ENCODE measurements around the gene RRM2.

The RRM2 gene

DNA sequence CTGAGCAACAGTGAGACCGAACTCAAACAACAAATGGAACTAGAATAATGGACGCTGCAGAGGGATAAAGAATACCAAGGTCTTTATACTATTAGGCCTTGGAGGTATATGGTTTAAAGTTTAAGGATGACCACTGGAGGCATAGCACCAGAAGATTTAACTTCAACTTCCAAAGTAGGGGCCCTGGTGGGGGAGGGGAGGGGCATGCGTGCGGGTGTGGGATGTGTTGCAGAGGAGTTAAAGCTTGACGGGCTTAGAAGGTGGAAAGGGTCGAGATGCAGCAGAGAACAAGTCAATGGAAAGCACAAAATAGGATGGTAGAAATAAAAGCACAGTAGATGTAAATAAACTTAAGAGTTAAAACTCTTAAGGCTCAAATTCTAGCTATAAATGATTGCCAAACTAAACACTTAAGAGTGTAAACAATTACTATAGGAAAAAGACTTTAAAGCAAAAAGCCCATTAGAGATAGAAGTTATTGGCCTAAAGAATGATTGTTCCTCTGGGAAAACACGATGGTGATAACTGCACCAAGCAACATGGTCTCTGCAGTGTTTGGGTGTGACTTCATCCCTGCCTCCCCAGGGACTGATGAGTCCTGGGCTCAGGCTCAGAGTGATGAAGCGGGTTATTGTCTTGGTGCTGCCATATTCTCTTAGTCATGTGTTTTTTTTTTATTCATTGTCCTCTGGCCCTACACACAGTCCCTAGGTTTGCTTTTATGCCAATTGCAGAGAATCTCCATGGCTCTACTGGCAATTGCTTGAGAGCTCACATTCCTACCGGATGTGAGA, 13.0 kb downstream of the RRM2 start:
- TF ChIP-seq, protein P1, sequence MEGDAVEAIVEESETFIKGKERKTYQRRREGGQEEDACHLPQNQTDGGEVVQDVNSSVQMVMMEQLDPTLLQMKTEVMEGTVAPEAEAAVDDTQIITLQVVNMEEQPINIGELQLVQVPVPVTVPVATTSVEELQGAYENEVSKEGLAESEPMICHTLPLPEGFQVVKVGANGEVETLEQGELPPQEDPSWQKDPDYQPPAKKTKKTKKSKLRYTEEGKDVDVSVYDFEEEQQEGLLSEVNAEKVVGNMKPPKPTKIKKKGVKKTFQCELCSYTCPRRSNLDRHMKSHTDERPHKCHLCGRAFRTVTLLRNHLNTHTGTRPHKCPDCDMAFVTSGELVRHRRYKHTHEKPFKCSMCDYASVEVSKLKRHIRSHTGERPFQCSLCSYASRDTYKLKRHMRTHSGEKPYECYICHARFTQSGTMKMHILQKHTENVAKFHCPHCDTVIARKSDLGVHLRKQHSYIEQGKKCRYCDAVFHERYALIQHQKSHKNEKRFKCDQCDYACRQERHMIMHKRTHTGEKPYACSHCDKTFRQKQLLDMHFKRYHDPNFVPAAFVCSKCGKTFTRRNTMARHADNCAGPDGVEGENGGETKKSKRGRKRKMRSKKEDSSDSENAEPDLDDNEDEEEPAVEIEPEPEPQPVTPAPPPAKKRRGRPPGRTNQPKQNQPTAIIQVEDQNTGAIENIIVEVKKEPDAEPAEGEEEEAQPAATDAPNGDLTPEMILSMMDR (IDR thresholded peaks at IDR 0.05; ENCODE audit: low read depth, low read length) = no peak
- no peak for DNase-seq (ENCODE audit: extremely low read depth, low read depth)

DNA sequence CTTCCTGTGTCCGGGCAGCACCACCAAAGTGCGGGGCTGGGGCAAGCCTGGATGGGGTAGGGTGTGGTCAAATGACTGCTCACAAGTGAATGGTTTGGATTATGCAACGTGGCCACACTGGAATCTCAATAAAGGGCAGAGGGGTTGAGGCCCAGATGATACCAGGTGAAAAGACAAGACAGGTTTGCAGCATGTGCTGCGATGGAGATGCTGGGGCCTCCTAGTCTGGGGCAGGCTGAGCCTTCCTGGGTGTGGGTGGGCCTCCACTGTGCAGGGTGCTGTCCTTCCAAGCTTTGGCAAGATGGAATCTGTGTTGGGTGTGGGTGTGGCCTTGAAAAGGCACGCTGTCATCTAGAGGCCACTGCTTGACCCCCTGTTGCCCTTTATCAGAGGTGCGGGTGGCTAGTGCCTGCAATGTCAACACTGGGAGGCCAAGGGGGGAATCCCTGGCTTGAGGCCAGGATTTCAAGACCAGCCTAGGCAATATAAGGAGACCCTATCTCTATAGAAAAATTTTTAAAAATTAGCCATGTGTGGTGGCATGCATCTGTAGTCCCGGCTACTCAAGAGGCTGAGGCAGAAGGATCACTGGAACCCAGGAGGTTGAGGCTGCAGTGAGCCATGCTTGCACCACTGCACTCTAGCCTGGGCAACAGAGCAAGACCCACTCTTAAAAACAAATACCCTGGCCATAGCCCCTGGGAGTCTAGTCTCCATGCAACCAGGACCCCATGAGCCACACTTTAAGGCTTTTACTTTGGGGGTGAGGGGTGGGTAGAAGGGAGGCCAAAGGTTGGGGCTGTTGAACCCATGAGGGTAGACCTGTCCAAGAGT, 13.8 kb downstream of the RRM2 start:
- DNase-seq (ENCODE audit: extremely low read depth, low read depth) = no peak
- TF ChIP-seq, protein P1 (IDR thresholded peaks at IDR 0.05; ENCODE audit: low read depth, low read length) = no peak

DNA sequence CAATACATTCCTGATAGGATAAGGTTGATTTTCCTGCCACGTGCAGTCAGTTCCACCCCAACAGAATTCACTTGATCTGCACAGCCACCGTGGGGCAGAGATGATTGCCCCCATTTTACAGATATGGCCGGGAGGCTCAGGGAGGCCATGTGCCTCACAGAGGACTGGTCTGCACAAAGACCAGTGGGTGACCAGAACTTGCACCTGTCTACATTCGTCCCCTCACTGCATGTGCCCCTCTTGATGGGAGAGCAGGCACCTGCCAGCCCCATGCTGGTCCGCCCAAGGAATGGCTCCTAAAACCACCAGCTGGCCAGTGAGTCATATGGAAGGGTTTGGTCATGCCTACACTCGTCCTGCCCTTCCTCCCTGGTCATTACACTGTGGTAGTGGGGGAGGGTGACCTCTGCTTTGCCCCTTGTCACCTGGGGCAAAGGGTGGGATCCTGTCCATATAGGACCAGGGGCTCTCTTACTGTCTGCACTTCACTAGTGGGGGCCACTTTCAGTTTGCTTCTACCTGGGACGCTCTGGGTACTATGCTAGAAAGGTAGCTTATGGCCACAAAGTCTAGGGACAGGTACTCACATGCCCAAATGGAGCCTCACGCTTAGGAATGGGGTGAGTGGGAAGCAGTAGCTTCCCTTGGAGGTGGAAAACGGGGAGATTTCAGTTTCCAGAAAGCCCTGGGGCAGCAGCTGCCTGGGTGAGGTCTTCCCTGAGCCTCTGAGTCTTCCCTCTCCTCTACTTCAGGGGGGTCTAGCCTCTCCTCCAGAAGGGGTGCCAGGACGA, 14.7 kb downstream of the RRM2 start:
- DNase-seq (ENCODE audit: extremely low read depth, low read depth) = no peak
- TF ChIP-seq, protein P1 (IDR thresholded peaks at IDR 0.05; ENCODE audit: low read depth, low read length) = no peak

DNA sequence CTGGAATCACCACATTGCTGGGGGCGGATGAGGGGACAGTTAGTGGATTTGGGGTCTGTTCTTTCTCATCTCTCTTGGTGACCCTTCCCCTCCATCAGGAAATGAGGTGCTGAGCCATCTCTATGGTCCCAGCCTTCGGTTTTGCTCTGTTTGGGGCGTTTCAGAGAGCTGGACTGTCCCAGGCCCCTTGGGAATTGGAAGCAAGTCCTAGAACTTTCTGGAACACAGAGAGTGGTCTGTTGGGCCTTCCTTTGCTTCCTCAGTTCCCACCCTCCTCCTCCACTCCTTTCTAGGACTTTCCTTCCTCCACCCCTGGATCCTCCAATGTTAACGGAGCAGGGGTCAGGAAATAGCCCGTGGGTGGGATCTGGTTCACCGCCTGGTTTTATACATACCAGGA, 17.0 kb downstream of the RRM2 start:
- TF ChIP-seq, protein P1 (IDR thresholded peaks at IDR 0.05; ENCODE audit: low read depth, low read length) = no peak
- no peak for DNase-seq (ENCODE audit: extremely low read depth, low read depth)

DNA sequence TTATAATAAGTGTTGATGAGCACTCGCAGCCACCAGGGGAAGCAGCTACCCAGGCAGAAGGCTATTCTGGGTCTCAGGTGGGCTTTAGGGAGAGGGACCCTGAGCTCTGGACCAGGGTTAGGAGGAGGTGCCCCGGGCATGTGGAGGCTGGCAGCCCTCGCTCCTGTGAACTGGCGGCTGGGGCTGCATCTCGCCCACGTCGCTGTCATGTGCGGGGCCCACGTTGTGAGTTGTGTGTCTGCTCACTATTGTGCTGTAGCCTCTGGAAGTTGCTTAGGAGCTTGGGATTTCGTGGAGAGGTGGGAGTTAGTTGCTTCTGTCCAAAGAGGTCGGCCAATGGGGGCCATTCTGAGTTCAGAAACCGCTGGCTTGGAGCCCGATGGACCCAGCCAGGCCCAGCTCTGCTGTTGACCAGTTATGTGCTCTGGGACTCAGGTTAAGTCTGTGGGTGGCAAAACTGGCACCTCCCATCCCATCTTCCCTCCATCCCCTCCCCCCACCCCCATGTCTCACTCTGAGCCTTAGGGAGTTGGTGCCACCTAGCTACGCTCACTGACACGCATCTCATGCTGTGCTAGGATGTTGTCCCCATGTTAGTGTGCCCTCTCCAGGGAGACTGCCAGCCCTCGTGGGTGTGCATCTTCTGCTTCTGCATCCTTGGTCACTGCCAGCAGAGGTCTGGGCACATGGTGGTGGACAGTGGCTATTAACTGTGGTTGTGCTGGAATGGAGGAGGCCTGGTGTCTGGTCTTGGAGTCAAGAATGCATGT, 18.5 kb downstream of the RRM2 start:
- no peak for DNase-seq (ENCODE audit: extremely low read depth, low read depth)

More for the DNA sequence above, 18.5 kb downstream of the RRM2 start:
- TF ChIP-seq, protein P1 (IDR thresholded peaks at IDR 0.05; ENCODE audit: low read depth, low read length) = no peak
